K562 (cell line): ENCODE measurements around the gene COQ4. TPM values are rescaled to one million over a fixed set of nuclear protein-coding genes. Genes with fewer than 3 reads are reported as not detected.

Experiments used
- ATAC-seq: fragments of 200-7000 bp; cut with Tn5 transposase; 3 replicates; pipeline ENCODE4 v1.9.1; 2020; ENCODE audit warnings: moderate library complexity
- BruUV-seq: library from RNA; stranded (reverse); fragments of 400-500 nt; replicated peaks from 2 replicates; lab custom pipeline; 2021; lab: Mats Ljungman, UMichigan
- CTCF ChIA-PET: fragments of 300-600 bp; formaldehyde crosslinking; extraction: SDS; loops from one replicate; lab custom pipeline; 2021; ENCODE audit warnings: low intra/inter-chr PET ratio; lab: Yijun Ruan, JAX
- POLR2A ChIA-PET: fragments of 300-600, 350-650 bp; sonication (Branson Sonifier 250); formaldehyde crosslinking; extraction: SDS; loops from one replicate; lab custom pipeline; 2021; ENCODE audit warnings: antibody characterized with exemption, inconsistent platforms; lab: Yijun Ruan, JAX
- DNase-seq, 4 experiments: peaks; one replicate each; pipeline versions ENCODE4 v3.0.0 to v3.0.0-alpha.2; 2011 to 2018; ENCODE audit warnings: low spot score in 3 of 4, mixed read lengths in 3 of 4; ENCODE audit errors: extremely low read depth in 1 of 4
- FAIRE-seq: peaks from 2 replicates; lab custom pipeline; 2011; peaks lifted over from hg19 to GRCh38; lab: Jason Lieb, UNC
- H2AFZ ChIP-seq: 2 replicates; pipeline ENCODE4 v1.6.0; 2011; ENCODE audit warnings: low read depth, low read length, control low read depth, inconsistent platforms
- H3K27ac ChIP-seq: fragments of 200-600 bp; 3 replicates; pipeline ENCODE4 v1.8.0; 2011; ENCODE audit warnings: low read depth, mild to moderate bottlenecking, control low read depth, inconsistent platforms, low read length, moderate library complexity, mixed read lengths; ENCODE audit errors: extremely low read depth
- H3K27me3 ChIP-seq, 2 experiments: fragments of 300-600 bp in 1 of 2; 2 replicates in 1 of 2; 3 replicates in 1 of 2; pipeline versions ENCODE4 v1.6.0 to v1.8.0; 2011; ENCODE audit warnings: inconsistent platforms in 2 of 2, low read length in 2 of 2, mild to moderate bottlenecking in 1 of 2, mixed read lengths in 1 of 2, moderate library complexity in 1 of 2; ENCODE audit not compliant: control insufficient read depth in 2 of 2, insufficient read depth in 2 of 2
- H3K36me3 ChIP-seq: fragments of 300-600 bp; 3 replicates; pipeline ENCODE4 v1.8.0; 2011; ENCODE audit warnings: mild to moderate bottlenecking, low read length, inconsistent platforms; ENCODE audit not compliant: control insufficient read depth, insufficient read depth
- H3K4me1 ChIP-seq, 2 experiments: fragments of 200-600 bp in 1 of 2; replicated peaks in 1 of 2; 2 replicates in 1 of 2; 3 replicates in 1 of 2; pipeline versions ENCODE4 v1.5.1 to v1.8.0; 2011; ENCODE audit warnings: inconsistent platforms in 2 of 2, low read length in 2 of 2, mild to moderate bottlenecking in 1 of 2, mixed read lengths in 1 of 2, moderate library complexity in 1 of 2; ENCODE audit not compliant: control insufficient read depth in 2 of 2, insufficient read depth in 2 of 2
- H3K4me2 ChIP-seq: 2 replicates; pipeline ENCODE4 v1.6.1; 2011; ENCODE audit warnings: low read length, control low read depth, inconsistent platforms, mixed read lengths; ENCODE audit not compliant: insufficient read depth
- H3K4me3 ChIP-seq: fragments of 200-600 bp; sonication (generic), shearing (Covaris generic); 2 replicates; pipeline ENCODE4 v1.5.1; 2016; ENCODE audit warnings: control low read depth, inconsistent platforms
- H3K79me2 ChIP-seq: fragments of 200-600 bp; 3 replicates; pipeline ENCODE4 v1.8.0; 2011; ENCODE audit warnings: low read length, inconsistent platforms; ENCODE audit not compliant: control insufficient read depth, insufficient read depth
- H3K9ac ChIP-seq, 2 experiments: 2 replicates each; pipeline versions ENCODE4 v1.6.0 to v1.6.1; 2011; ENCODE audit warnings: low read depth in 2 of 2, low read length in 2 of 2, control low read depth in 1 of 2, inconsistent platforms in 1 of 2, mild to moderate bottlenecking in 1 of 2, mixed read lengths in 1 of 2; ENCODE audit not compliant: insufficient read depth in 1 of 2
- H3K9me1 ChIP-seq: one replicate; pipeline ENCODE4 v1.6.0; 2011; ENCODE audit warnings: inconsistent platforms, mild to moderate bottlenecking, low read length, moderate library complexity; ENCODE audit not compliant: control insufficient read depth, insufficient read depth
- H3K9me3 ChIP-seq: replicated peaks from 2 replicates; pipeline ENCODE4 v1.5.1; 2011; ENCODE audit warnings: low read depth, low read length, inconsistent platforms; ENCODE audit not compliant: control insufficient read depth, insufficient read depth
- H4K20me1 ChIP-seq: replicated peaks from 2 replicates; pipeline ENCODE4 v1.6.1; 2011; ENCODE audit warnings: low read length, inconsistent platforms, mixed read lengths; ENCODE audit not compliant: control insufficient read depth, insufficient read depth
- BRF2 ChIP-seq: IDR thresholded peaks from 3 replicates; pipeline ENCODE4 v1.6.1; 2011; ENCODE audit warnings: borderline replicate concordance, mild to moderate bottlenecking; ENCODE audit not compliant: insufficient read length, insufficient read depth
- CBFA2T2 ChIP-seq: fragments of 450-650 bp; conservative IDR thresholded peaks from 2 replicates; pipeline ENCODE4 v1.6.1; 2017; ENCODE audit warnings: mild to moderate bottlenecking
- CHD2 ChIP-seq: IDR thresholded peaks from 2 replicates; pipeline ENCODE4 v1.6.1; 2011; ENCODE audit warnings: low read depth, low read length
- CHD4 ChIP-seq: fragments of 200-600 bp; sonication (generic); IDR thresholded peaks from 3 replicates; pipeline ENCODE4 v1.6.1; 2012; ENCODE audit warnings: low read depth, mild to moderate bottlenecking, mixed read lengths, low read length, inconsistent platforms; ENCODE audit not compliant: insufficient read depth, insufficient replicate concordance, poor library complexity, severe bottlenecking
- GTF2B ChIP-seq: IDR thresholded peaks from 2 replicates; pipeline ENCODE4 v1.6.1; 2011; ENCODE audit not compliant: insufficient read length; ENCODE audit errors: extremely low read depth
- GTF2F1 ChIP-seq: IDR thresholded peaks from 2 replicates; pipeline ENCODE4 v1.6.1; 2011; ENCODE audit warnings: low read depth, low read length, improper control_type of control experiment
- KLF10 ChIP-seq: fragments of 250-450 bp; sonication (Bioruptor Pico); IDR thresholded peaks from 2 replicates; pipeline ENCODE4 v1.6.1; 2021; ENCODE audit warnings: matching md5 sums
- NCOR1 ChIP-seq: fragments of 450-650 bp; IDR thresholded peaks from 2 replicates; pipeline ENCODE4 v1.6.1; 2016; ENCODE audit warnings: mild to moderate bottlenecking, moderate library complexity
- PATZ1 ChIP-seq: fragments of 250-450 bp; sonication (Bioruptor Pico); IDR thresholded peaks from 2 replicates; pipeline ENCODE4 v1.5.0; 2020; ENCODE audit warnings: mild to moderate bottlenecking, borderline replicate concordance
- POLR3A ChIP-seq: IDR thresholded peaks from 2 replicates; pipeline ENCODE4 v1.6.1; 2011; ENCODE audit warnings: borderline replicate concordance, mild to moderate bottlenecking, moderate library complexity; ENCODE audit not compliant: insufficient read length, insufficient read depth; ENCODE audit errors: extremely low read depth
- TAF7 ChIP-seq: fragments of 450-650 bp; IDR thresholded peaks from 2 replicates; pipeline ENCODE4 v1.6.1; 2016; ENCODE audit warnings: missing genetic modification characterization, missing compliant biosample characterization
- YBX1 ChIP-seq: fragments of 450-650 bp; IDR thresholded peaks from 2 replicates; pipeline ENCODE4 v1.7.1; 2016; ENCODE audit warnings: mild to moderate bottlenecking
- YY1 ChIP-seq, 3 experiments: IDR thresholded peaks; 2 replicates each; pipeline ENCODE4 v1.6.1; 2011; ENCODE audit warnings: low read length in 2 of 3, mild to moderate bottlenecking in 2 of 3, moderate library complexity in 2 of 3, borderline replicate concordance in 1 of 3, control low read depth in 1 of 3, low read depth in 1 of 3; ENCODE audit not compliant: insufficient read depth in 3 of 3, insufficient replicate concordance in 2 of 3, control insufficient read depth in 1 of 3, insufficient read length in 1 of 3; ENCODE audit errors: extremely low read depth in 1 of 3
- ZNF583 ChIP-seq: fragments of 250-450 bp; sonication (Bioruptor Pico); IDR thresholded peaks from 2 replicates; pipeline ENCODE4 v1.4.0; 2020
- WGBS: fragments of 100-300 bp; shearing (Covaris generic); methylation state at CpG from one replicate; pipeline ENCODE4 v1.1.6; 2016; ENCODE audit warnings: low coverage, mixed read lengths; ENCODE audit not compliant: insufficient coverage; ENCODE audit errors: missing lambda C conversion rate; 5-methylcytosine and 5-hydroxymethylcytosine counted together
- in situ Hi-C: fragments of 300-500 bp; cut with MboI; formaldehyde crosslinking; loops from 4 replicates; pipeline ENCODE4 v1.15.0; 2018; ENCODE audit warnings: inconsistent platforms, mixed read lengths
- intact Hi-C: fragments of 100-400 bp; cut with micrococcal nuclease; formaldehyde crosslinking; loops from 2 replicates; pipeline ENCODE4 v1.14.2; 2022
- polyA plus RNA-seq, 8 experiments: library from polyadenylated mRNA; depleted of rRNA in 4 of 8; stranded (reverse) in 5 of 8; unstranded in 3 of 8; fragments of >200 nt; fragmentation: Nextera tagmentation in 2 of 8; fragmentation: Illumina TruSeq in 1 of 8; extraction: Ambion mirVana in 2 of 8; extraction: Trizol in 1 of 8; gene quantifications; 2 replicates each; pipeline versions ENCODE4 v1.2.1 to v1.2.3, GENCODE V29; 2011 to 2014; ENCODE audit warnings: inconsistent platforms in 1 of 8, missing spikeins in 1 of 8
- total RNA-seq, 7 experiments: library from RNA; depleted of rRNA in 6 of 7; stranded (reverse); fragments of >200 nt in 6 of 7; fragmentation: Illumina TruSeq in 2 of 7; extraction: Trizol in 2 of 7; gene quantifications; 2 replicates each; pipeline versions ENCODE4 v1.2.1 to v1.2.3, GENCODE V29; 2011 to 2021; ENCODE audit warnings: low replicate concordance in 1 of 7

COQ4 gene
- total and polyA plus RNA-seq, 9 of the 15 experiments (the other 6 are each of a cell fraction or from before 2014, with no cell fraction given) = 9.1 to 135 (median 67.2) TPM

GRCh38 chr9:128339761-128340690, 17.4 kb downstream of the COQ4 start, which contains the start of gene SLC27A4:
TSS of gene SLC27A4 (plus strand) at chr9:128340527. CDS start at chr9:128343133, 2,606 bp downstream.
- ChIA-PET CTCF (interaction anchor here (1.2 to 2.2 kb wide), 2 partner anchors 44 to 45 kb away, joined by 5 to 9 read pairs; no protein-coding TSS in a partner anchor), POLR2A (interaction anchor here (0.6 to 1.4 kb wide), 9 partner anchors 12 to 212 kb away, joined by 3 to 11 read pairs (median 3); partner anchors contain the start of gene BBLN)
- TF ChIP-seq CHD2 = peak; percentile 44
- TF ChIP-seq CHD4 = peak; percentile 93
- TF ChIP-seq YBX1 = no peak
- peak in 2 of 3 experiments; percentile 46 to 80 for TF ChIP-seq YY1 (IDR thresholded peaks at IDR 0.05; ENCODE audit: borderline replicate concordance in 1 of 3, control insufficient read depth in 1 of 3, extremely low read depth in 1 of 3, insufficient read depth in 3 of 3, insufficient read length in 1 of 3, insufficient replicate concordance in 2 of 3, low read depth in 1 of 3, low read length in 2 of 3)
- TF ChIP-seq TAF7 (tag) = peak; percentile 32; the same call in 1 of the 2 replicates
- TF ChIP-seq ZNF583 = peak; percentile 43; the same call in 1 of the 2 replicates
- no peak for TF ChIP-seq GTF2B
- TF ChIP-seq CBFA2T2 = peak; percentile 4; the same call in 1 of the 2 replicates
- TF ChIP-seq KLF10 = no peak
- TF ChIP-seq GTF2F1 = peak; percentile 87
- TF ChIP-seq POLR3A = no peak
- TF ChIP-seq BRF2 = no peak
- TF ChIP-seq NCOR1 = no peak
- TF ChIP-seq PATZ1 = no peak

More at GRCh38 chr9:128339761-128340690, 17.4 kb downstream of the COQ4 start, which contains the start of gene SLC27A4:
- Histone ChIP-seq H3K9ac (peak within 1 kb of the TSS; percentile 65 to 99), H3K4me2 (peak within 1 kb of the TSS; percentile 83), H3K79me2 (peaks cover 17% of the 10 kb centered on the region), H4K20me1 (no peaks in the 10 kb centered on the region), H3K27me3 (no peaks in the 10 kb centered on the region), H3K4me1 (peaks cover 10 to 19% of the 10 kb centered on the region in 2 experiments; a peak in 4 of 5 replicates), H3K4me3 (peak within 1 kb of the TSS; percentile 52), H3K9me3 (no peaks in the 10 kb centered on the region), H2AFZ (peak within 1 kb of the TSS; percentile 93), H3K9me1 (no peaks in the 10 kb centered on the region), H3K27ac (peak within 1 kb of the TSS; percentile 62), H3K36me3 (peaks cover 56% of the 10 kb centered on the region)
- intact Hi-C loops (loop anchor here (2.0 to 10.0 kb wide), 2 partner anchors 125 to 159 kb away; no protein-coding TSS in a partner anchor), in situ Hi-C loops (loop anchor here (5.0 kb wide), 1 partner anchor 357 kb away; no protein-coding TSS in a partner anchor)
- ATAC-seq (peak; percentile 94), FAIRE-seq (peak; percentile 92), DNase-seq (peak; percentile 94 to 97 (median 96))
- WGBS = 8% methylated on average over 75 of the region's 75 CpGs
- TSS peak; percentile 99 for BruUV-seq
